HL-60/S4 treated with phorbol 12-myristate 13-acetate at 8.2 ng/mL for 4 days and 3 days (cell line): ENCODE measurements around the gene OTOR.

Source experiments
- in situ Hi-C: fragments of 300-500 bp; cut with MboI; formaldehyde crosslinking; loops from 2 replicates; pipeline ENCODE4 v1.15.0; 2022; ENCODE audit warnings: low sequenced_read_pairs

Gene OTOR

GRCh38 chr20:16748308-16748900 lies at the start of gene OTOR:
Gene OTOR, plus strand, starts transcription at chr20:16748358. Its CDS starts 44 bp downstream, at chr20:16748402.
- in situ Hi-C loops = no loop called here

GRCh38 chr20:16699293-16699692 lies 48.9 kb upstream of the OTOR start:
- in situ Hi-C loops = no loop called here

GRCh38 chr20:16701296-16701695 lies 46.9 kb upstream of the OTOR start:
- in situ Hi-C loops = loop anchor here (25.0 kb wide), 1 partner anchor 89 kb away; no protein-coding TSS in a partner anchor

- in situ Hi-C loops = loop anchor here (25.0 kb wide), 1 partner anchor 91 kb away; no protein-coding TSS in a partner anchor
Observed at GRCh38 chr20:16703570-16703969, 44.6 kb upstream of the OTOR start.

GRCh38 chr20:16707674-16708073 lies 40.5 kb upstream of the OTOR start:
- in situ Hi-C loops = loop anchor here (25.0 kb wide), 1 partner anchor 95 kb away; no protein-coding TSS in a partner anchor

- in situ Hi-C loops = loop anchor here (25.0 kb wide), 1 partner anchor 96 kb away; no protein-coding TSS in a partner anchor
Observed at GRCh38 chr20:16708602-16709001, 39.6 kb upstream of the OTOR start.

- in situ Hi-C loops = loop anchor here (25.0 kb wide), 1 partner anchor 97 kb away; no protein-coding TSS in a partner anchor
Observed at GRCh38 chr20:16709017-16709416, 39.1 kb upstream of the OTOR start.

GRCh38 chr20:16710781-16711180 lies 37.4 kb upstream of the OTOR start:
- in situ Hi-C loops = loop anchor here (25.0 kb wide), 1 partner anchor 98 kb away; no protein-coding TSS in a partner anchor

- in situ Hi-C loops = loop anchor here (25.0 kb wide), 1 partner anchor 99 kb away; no protein-coding TSS in a partner anchor
Observed at GRCh38 chr20:16711661-16712258, 36.4 kb upstream of the OTOR start.

GRCh38 chr20:16712511-16712947 lies 35.6 kb upstream of the OTOR start:
- in situ Hi-C loops = loop anchor here (25.0 kb wide), 1 partner anchor 100 kb away; no protein-coding TSS in a partner anchor

GRCh38 chr20:16713066-16713465 lies 35.1 kb upstream of the OTOR start:
- in situ Hi-C loops = loop anchor here (25.0 kb wide), 1 partner anchor 101 kb away; no protein-coding TSS in a partner anchor

GRCh38 chr20:16714242-16714641 lies 33.9 kb upstream of the OTOR start:
- in situ Hi-C loops = loop anchor here (25.0 kb wide), 1 partner anchor 102 kb away; no protein-coding TSS in a partner anchor

- in situ Hi-C loops = loop anchor here (25.0 kb wide), 1 partner anchor 102 kb away; no protein-coding TSS in a partner anchor
Observed at GRCh38 chr20:16714751-16715150, 33.4 kb upstream of the OTOR start.

GRCh38 chr20:16719421-16719820 lies 28.7 kb upstream of the OTOR start:
- in situ Hi-C loops = loop anchor here (25.0 kb wide), 1 partner anchor 107 kb away; no protein-coding TSS in a partner anchor

- in situ Hi-C loops = no loop called here
Observed at GRCh38 chr20:16729080-16729479, 19.1 kb upstream of the OTOR start.

GRCh38 chr20:16729565-16730460 lies 18.3 kb upstream of the OTOR start, which contains the start of gene SNRPB2:
Gene SNRPB2, plus strand, starts transcription at chr20:16730026. Its CDS starts 1,677 bp downstream, at chr20:16731703.
- in situ Hi-C loops = no loop called here

- in situ Hi-C loops = no loop called here
Observed at GRCh38 chr20:16732506-16733152, 15.5 kb upstream of the OTOR start.

- in situ Hi-C loops = no loop called here
Observed at GRCh38 chr20:16740365-16741072, 7.6 kb upstream of the OTOR start.

- in situ Hi-C loops = no loop called here
Observed at GRCh38 chr20:16744178-16744807, 3.9 kb upstream of the OTOR start.
